GM23338 (cell line): ENCODE data around the gene SFXN5. TPM values are rescaled to one million over a fixed set of nuclear protein-coding genes. Genes with fewer than 3 reads are reported as not detected.

Experiments used
- CREB1 ChIP-seq: fragments of 250-450 bp; sonication (Bioruptor Pico); IDR thresholded peaks from 2 replicates; pipeline ENCODE4 v1.5.0; 2020; ENCODE audit warnings: low read depth, mild to moderate bottlenecking, moderate library complexity
- CTCF ChIP-seq, 2 experiments: fragments of 200-600 bp in 1 of 2; sonication (generic) in 1 of 2; conservative IDR thresholded peaks; 2 replicates each; pipeline versions ENCODE4 v1.5.1 to v1.6.1; 2016 to 2017; ENCODE audit warnings: antibody characterized with exemption in 2 of 2, low read depth in 2 of 2, mild to moderate bottlenecking in 2 of 2, moderate library complexity in 1 of 2
- ETS1 ChIP-seq: IDR thresholded peaks from 2 replicates; pipeline ENCODE4 v1.6.1; 2016; ENCODE audit warnings: antibody characterized with exemption
- EZH2 ChIP-seq: fragments of 200-600 bp; sonication (generic); IDR thresholded peaks from one replicate; pipeline ENCODE4 v1.8.0; 2017; ENCODE audit warnings: antibody characterized with exemption, mild to moderate bottlenecking, low read depth; ENCODE audit not compliant: unreplicated experiment
- EZH2phosphoT487 ChIP-seq: fragments of 200-600 bp; sonication (generic); IDR thresholded peaks from one replicate; pipeline ENCODE4 v1.8.1; 2018; ENCODE audit warnings: antibody characterized with exemption; ENCODE audit not compliant: unreplicated experiment
- JUNB ChIP-seq: IDR thresholded peaks from one replicate; pipeline ENCODE4 v1.6.1; 2016; ENCODE audit warnings: antibody characterized with exemption; ENCODE audit not compliant: unreplicated experiment
- NANOG ChIP-seq: IDR thresholded peaks from 2 replicates; pipeline ENCODE4 v1.6.1; 2016; ENCODE audit warnings: antibody characterized with exemption, borderline replicate concordance
- POLR2AphosphoS5 ChIP-seq: IDR thresholded peaks from 2 replicates; pipeline ENCODE4 v1.6.1; 2016; ENCODE audit warnings: antibody characterized with exemption, low read depth
- STAT1 ChIP-seq: IDR thresholded peaks from one replicate; pipeline ENCODE4 v1.6.1; 2016; ENCODE audit warnings: antibody characterized with exemption; ENCODE audit not compliant: unreplicated experiment
- ZNF114 ChIP-seq: fragments of 250-450 bp; sonication (Bioruptor Pico); IDR thresholded peaks from 2 replicates; pipeline ENCODE4 v1.5.0; 2020; ENCODE audit warnings: mild to moderate bottlenecking, moderate library complexity
- ZNF331 ChIP-seq: fragments of 250-450 bp; sonication (Bioruptor Pico); IDR thresholded peaks from 2 replicates; pipeline ENCODE4 v1.5.0; 2020; ENCODE audit warnings: low read depth, mild to moderate bottlenecking, moderate library complexity
- ZNF462 ChIP-seq: fragments of 250-450 bp; sonication (Bioruptor Pico); IDR thresholded peaks from 2 replicates; pipeline ENCODE4 v1.5.0; 2020; ENCODE audit warnings: mild to moderate bottlenecking, moderate library complexity
- polyA plus RNA-seq: library from polyadenylated mRNA; unstranded; fragments of >200 nt; fragmentation: Nextera tagmentation; extraction: Ambion mirVana; gene quantifications from 2 replicates; pipeline ENCODE4 v1.2.1, GENCODE V29; 2016
- total RNA-seq: library from RNA; depleted of rRNA; stranded (reverse); fragments of >200 nt; shearing (Covaris generic); gene quantifications from 2 replicates; pipeline ENCODE4 v1.2.3, GENCODE V29; 2014

The SFXN5 gene
- total and polyA plus RNA-seq, 2 experiments from 2014 or later = 23.6 to 25.8 TPM

GRCh38 chr2:72999729-73000725, 71.5 kb downstream of the SFXN5 start (continued):
- TF ChIP-seq ZNF462 (CRISPR knock-in tag) (no peak), CTCF (conservative IDR thresholded peaks at IDR 0.05; ENCODE audit: low read depth in 2 of 2) (no peak), ZNF114 (CRISPR knock-in tag) (no peak), EZH2phosphoT487 (no peak), POLR2AphosphoS5 (no peak), STAT1 (no peak), ETS1 (no peak), JUNB (no peak), ZNF331 (CRISPR knock-in tag) (no peak), CREB1 (CRISPR knock-in tag) (no peak), EZH2 (no peak), NANOG (no peak)
